Measurements from ENCODE around the gene GNAI2.
"Not testable (repeated sequence)": the region's sequence is repeated elsewhere in the genome, so short reads cannot be mapped to it uniquely, and the experiment has no call there.

GNAI2 gene

DNA sequence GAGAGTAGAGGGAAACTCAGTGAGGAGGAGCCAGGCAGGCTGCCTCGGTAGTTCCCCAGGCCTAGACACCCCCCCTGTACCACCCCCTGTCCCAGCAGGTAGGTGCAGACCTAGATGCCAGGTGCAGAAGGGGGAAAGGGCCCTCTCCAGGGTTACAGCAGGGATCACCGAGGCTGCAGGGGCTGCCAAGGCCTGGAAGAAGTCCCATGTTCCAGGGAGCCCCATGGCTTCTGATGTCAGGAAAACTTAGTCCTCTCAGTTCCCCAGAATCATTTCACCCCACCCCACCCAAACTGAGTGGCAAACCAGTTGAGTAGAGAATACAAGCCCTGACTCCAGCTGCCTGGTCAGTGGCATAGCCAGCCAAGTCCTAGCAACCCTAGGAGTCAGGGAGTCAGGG lies 25.5 kb downstream of the GNAI2 start:
- in situ Hi-C loops (cut with HindIII; ENCODE audit: low sequenced_read_pairs) = no loop called here

DNA sequence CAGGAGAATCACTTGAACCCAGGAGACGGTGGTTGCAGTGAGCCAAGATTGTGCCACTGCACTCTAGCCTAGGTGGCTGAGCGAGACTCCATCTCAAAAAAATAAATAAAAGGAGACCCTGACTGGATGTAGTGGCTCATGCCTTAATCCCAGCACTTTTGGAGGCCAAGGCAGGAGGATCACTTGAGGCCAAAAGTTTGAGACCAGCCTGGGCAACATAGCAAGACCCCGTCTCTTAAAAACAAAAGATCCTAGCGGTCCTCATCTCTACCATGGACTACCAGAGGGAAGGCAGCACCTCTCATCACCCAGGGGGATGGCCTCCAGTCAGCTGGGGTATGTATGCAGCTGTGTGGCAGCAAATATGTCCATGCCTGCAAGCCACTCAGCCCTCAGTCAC lies 26.2 kb downstream of the GNAI2 start:
- in situ Hi-C loops (cut with HindIII; ENCODE audit: low sequenced_read_pairs) = not testable (repeated sequence)

DNA sequence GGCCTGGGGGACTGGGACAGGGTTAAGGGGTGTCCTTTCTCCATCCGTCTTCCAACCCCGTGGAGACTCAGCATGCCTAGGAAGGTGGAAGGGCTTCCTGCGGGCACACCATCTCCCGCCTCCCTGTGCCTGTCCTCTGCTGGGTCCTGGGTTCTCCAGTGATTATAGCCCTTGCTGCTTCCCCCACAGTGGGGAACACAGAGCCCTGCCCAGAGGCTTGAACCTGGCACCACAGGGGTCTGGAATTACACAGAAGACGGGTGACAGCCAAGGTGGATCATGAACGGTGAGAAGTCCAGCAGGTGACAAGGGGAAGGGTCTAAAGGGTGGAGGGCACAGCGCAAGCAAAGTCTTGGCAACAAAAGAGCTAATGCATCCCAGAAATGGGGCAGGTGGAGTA lies 26.8 kb downstream of the GNAI2 start:
- in situ Hi-C loops (cut with HindIII; ENCODE audit: low sequenced_read_pairs) = no loop called here

DNA sequence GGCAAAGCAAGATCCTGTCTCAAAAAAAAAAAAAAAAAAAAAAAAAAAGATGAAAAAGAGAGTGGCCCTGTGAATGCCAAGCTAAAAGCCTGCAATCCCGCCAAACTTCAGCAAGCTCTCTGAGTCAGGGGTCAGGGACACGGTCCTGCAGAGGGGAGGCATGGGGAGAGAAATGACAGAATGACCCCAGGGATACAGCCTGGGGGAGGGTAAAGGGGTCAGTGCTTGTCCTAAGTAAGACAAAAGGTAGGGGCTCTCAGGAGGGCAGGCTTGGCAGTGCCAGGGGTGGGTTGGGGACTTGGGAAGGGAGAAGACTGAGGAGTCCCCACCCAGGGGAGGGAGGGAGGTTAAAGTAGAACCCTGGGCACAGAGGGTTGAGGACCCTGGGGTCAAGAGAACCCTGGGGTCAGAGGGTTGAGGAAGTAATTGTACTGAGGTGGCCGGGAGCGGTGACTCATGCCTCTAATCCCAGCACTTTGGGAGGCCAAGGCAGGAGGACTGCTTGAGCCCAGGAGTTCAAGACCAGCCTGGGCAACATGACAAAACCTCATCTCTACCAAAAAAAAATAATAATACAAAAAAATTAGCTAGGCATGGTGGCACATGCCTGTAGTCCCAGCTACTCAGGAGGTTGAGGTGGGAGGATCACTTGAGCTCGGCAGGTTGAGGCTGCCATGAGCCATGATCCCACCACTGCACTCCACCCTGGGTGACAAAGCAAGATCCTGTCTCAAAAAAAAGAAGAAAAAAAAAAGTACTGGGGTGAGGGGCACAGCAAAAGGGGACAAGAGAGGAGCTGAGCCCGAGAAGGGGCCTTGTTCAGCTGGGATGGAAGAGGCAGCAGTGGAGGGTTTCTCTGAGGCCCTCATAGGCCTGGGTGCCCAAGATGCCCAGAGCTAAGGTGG lies 27.7 kb downstream of the GNAI2 start:
- in situ Hi-C loops (cut with HindIII; ENCODE audit: low sequenced_read_pairs) = no loop called here

DNA sequence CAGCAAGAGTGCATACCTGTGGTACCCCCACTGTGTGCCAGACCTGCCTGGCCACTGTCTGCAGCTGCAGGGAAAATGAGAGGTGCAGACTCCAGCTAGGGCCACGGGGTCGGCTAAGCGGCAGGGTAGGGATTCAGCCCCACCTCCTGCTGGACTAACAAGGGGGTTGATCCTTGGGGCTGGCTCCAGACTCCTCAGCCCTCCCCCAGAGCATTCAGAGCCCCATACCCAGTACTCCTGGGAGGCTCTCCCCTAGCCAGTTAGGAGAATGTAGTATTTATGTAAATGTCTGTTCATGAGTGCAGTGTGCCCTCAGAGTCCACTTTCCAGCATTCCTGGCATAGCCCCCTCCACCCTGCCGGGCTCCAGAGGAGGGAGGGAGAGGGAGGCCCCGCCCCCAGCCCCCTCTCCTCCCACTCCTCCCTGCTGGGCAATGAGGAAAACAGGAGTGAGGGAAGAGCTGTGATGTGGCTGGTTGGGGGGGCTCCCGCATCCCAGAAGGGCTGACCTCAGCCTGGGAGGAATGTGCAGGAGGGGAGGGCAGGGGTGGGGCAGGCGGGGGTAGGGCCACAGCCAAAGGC lies 28.5 kb downstream of the GNAI2 start:
- in situ Hi-C loops (cut with HindIII; ENCODE audit: low sequenced_read_pairs) = no loop called here

DNA sequence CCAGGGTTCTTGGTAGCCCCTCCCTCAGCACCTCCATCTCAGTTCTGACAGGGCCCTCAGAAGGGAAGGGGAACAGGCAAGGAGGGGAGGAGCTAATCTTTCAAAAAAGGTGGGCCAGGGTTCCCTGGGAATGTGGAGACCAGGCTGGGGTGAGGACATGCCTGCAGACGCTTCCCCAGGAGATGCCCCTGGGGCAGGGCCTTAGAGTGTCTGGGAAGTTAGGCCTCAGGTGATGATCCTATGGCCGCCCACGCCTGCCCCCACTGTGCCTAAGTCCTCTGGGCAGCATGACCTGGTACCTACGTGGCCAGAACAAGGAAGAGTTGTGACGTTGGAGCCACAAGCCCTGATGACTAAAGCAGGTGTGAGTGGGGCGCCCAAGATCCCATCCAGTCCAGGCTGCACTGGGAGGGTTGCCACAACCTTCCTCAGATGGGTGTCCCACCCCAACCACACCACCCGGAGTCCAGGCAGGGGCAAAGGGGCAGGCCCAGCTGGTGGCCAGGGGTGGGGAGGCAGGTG lies 29.0 kb downstream of the GNAI2 start:
- in situ Hi-C loops (cut with HindIII; ENCODE audit: low sequenced_read_pairs) = no loop called here

DNA sequence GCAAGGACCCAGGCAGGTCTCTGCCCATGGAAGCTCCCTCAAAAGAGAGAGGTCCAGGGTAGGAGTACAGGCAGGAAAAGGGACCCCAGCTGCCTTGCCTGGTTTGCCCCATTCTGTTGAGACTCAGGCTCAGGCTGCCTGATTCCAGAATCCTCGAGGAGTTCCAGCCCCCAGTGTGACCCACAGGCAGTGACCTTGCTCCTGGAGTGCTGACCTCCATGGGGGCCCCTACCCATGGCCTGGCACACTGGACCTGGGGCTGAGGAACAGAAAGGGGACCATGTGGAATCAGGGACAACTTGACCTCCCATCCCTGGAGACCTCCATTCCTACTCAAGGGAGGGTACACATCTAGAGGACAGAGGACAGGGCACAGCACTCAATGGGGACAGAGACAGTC lies 29.6 kb downstream of the GNAI2 start:
- in situ Hi-C loops (cut with HindIII; ENCODE audit: low sequenced_read_pairs) = no loop called here

DNA sequence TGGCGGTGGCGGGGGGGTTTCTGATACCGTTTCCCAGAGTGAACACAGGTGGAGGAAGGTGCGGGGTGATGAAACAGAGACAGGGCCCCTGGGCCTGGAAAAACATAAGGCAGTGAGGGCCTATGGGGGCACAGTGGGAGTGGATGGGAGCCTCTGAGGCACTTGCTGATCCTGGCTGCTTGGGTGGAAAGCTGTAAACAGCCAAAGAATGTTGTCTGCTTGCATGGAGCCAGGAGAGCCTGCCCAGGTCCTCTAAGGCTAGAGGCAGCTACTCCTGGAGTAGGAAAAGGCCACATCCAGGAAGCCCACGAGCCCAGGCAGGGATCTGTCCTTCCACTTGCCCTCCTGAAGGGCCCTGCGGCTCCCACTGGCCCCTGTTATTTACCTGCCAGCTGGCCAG lies 30.0 kb downstream of the GNAI2 start:
- in situ Hi-C loops (cut with HindIII; ENCODE audit: low sequenced_read_pairs) = no loop called here

DNA sequence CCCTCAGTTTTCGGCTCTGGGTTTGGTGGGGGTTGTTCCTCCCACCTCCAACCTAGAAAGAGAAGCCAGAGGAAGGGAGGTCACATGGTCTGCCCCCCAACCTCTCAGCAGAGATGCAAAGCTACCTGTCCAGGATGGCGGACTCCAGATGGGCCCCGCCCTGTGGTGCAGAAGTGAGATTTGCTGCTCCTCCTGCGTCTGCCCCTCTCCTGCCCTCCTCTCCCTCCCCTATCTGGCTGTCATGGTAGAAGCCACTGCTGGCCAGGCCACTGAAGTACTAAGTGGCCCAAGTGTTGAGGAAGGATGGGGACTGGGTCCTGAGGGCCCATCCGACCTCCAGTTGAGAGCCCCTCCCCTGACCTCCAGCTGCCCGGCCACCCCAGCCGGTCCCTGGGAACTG lies 30.8 kb downstream of the GNAI2 start:
- in situ Hi-C loops (cut with HindIII; ENCODE audit: low sequenced_read_pairs) = no loop called here

DNA sequence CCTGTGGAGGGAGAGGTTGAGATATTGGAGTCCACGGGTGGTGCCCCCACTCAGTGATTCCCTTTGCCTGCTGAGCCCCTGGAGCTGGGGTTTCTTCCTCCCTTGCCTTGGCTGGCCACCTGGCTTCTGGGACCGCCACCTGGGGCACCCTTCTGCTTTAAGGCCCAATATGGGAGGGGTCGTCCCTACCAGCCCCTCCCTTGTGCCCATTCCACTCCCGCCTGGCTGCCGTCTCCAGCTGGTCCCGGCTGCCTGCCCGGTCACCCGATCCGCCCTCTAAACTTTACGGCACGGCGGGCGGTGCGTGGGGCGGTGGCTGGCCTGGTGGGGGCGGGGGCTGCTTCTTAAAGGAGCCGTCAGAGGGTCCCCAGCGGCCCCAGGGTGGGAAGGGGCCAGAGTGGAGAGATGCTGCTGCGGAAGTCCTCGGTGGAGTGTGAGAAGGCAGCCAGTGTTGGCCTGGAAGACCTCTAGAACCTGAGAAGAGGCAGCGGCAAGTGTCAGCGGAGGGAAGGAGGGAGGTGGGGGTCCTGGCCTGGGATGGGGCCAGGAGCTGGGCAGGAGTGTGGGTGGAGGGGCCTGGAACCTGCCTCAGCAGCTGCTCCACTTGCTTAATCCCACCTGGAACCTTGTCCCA lies 31.4 kb downstream of the GNAI2 start:
- in situ Hi-C loops (cut with HindIII; ENCODE audit: low sequenced_read_pairs) = no loop called here

DNA sequence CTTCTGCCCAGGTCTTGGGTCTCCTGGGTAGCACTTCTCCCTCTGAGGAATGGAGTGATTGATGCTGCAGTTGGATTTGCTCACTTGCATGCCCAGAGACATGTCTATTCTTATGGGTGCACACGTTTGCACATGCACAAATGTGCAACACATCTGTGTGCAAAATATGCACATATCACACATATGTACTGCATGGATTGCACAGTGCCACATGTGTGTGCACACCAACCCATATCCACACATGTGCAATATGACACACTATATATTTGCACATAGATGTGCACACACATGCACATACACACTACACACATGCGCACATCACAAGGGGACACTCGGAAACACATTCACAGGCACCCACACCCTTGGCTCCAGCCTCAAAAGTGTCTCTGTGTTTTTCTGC lies 32.3 kb downstream of the GNAI2 start:
- in situ Hi-C loops (cut with HindIII; ENCODE audit: low sequenced_read_pairs) = no loop called here

DNA sequence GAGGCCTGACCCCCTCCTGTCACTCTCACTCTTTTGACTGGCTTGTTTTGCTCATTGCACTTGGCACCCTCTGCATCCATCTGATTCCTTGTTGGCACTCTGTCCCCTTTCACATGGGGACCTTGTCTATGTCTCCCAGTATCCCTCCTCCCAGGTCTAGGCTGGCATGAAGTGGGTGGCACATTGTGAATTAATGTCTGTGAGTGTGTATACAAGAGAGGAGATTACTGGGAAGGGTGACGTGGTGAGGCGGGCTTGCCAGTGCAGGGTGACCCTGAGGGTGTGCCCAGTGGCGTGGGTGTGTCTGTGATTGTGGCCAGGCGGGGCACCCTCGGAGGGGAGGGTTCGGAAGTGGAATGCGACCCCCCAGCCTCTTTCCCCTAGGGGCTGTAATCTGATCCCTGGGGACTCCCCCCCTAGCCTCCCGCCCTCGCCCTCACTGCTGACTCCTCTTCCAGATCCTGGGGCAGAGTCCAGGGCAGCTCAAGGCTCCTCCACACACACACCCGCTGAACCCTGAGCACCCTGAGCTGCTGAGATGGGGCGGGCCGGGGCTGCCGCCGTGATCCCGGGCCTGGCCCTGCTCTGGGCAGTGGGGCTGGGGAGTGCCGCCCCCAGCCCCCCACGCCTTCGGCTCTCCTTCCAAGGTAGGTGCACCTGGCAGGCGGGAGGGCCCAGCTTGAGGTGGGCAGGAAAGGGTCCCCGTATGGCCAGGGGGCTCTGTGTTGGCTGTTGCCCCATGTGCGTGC lies 32.9 kb downstream of the GNAI2 start, which contains the start of gene SEMA3B:
TSS of gene SEMA3B (plus strand) at position 445 of the 749 bp plus-strand sequence. CDS start at position 539, 94 bp downstream.
- in situ Hi-C loops (cut with HindIII; ENCODE audit: low sequenced_read_pairs) = no loop called here

DNA sequence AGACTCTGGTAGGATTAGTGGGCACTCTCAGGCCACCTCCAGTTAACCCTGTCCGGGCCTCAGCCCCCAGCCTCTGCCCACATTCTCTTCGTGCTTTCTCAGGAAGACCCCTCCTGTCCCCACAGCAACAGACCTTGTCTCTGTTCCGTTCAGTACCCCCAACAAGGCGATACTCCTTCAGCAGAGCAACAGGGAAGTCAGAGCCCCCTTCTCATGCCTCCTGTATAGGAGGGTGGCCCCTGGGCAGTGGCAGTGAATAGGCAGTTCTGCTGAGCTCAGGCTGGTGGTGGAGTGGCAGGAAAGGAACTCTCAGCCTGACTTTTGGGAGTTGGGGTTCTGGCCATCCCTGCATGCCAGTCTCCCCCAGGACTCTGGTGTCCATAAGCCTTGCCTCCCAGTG lies 33.5 kb downstream of the GNAI2 start:
- in situ Hi-C loops (cut with HindIII; ENCODE audit: low sequenced_read_pairs) = no loop called here

DNA sequence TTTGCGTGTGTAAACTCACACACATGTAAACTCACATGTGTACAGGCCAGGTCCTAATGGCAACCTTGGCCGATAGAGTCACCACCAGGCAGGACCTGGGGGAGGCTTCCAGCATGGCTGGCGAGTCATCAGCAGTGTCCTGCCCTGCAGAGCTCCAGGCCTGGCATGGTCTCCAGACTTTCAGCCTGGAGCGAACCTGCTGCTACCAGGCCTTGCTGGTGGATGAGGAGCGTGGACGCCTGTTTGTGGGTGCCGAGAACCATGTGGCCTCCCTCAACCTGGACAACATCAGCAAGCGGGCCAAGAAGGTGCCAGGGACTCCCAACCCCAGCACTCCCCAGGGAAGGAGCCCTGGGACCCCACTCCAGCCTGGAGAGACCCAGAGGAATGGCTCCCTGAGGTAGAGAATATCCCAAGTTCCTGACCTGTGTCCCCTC lies 34.0 kb downstream of the GNAI2 start:
- in situ Hi-C loops (cut with HindIII; ENCODE audit: low sequenced_read_pairs) = no loop called here

DNA sequence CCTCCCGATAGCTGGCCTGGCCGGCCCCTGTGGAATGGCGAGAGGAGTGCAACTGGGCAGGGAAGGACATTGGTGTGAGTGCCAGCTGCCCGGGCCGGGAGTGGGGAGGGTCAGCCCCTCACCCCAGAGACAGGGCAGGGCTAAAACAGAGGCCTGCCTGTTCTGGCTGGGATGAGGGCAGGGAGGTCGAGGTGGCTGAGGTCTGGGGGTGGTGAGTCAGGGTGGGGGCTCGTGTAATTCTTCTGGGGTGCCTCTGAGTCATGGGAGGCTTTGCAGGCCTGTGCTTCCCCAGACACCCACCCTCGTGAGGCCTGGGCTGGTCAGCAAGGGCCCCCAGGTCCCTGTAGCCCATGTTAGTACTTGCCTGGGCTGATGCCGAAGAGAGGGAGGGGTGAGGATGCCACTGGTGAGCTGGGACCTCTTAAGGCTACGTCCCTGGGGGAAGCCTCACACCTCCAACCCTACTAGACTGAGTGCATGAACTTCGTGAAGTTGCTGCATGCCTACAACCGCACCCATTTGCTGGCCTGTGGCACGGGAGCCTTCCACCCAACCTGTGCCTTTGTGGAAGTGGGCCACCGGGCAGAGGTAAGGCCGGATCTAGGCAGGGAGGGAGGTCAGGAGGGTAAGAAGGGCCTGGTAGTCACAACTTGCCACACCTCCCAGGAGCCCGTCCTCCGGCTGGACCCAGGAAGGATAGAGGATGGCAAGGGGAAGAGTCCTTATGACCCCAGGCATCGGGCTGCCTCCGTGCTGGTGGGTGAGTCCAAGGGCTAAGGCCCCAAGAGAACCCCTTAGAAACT lies 34.6 kb downstream of the GNAI2 start:
- in situ Hi-C loops (cut with HindIII; ENCODE audit: low sequenced_read_pairs) = no loop called here

DNA sequence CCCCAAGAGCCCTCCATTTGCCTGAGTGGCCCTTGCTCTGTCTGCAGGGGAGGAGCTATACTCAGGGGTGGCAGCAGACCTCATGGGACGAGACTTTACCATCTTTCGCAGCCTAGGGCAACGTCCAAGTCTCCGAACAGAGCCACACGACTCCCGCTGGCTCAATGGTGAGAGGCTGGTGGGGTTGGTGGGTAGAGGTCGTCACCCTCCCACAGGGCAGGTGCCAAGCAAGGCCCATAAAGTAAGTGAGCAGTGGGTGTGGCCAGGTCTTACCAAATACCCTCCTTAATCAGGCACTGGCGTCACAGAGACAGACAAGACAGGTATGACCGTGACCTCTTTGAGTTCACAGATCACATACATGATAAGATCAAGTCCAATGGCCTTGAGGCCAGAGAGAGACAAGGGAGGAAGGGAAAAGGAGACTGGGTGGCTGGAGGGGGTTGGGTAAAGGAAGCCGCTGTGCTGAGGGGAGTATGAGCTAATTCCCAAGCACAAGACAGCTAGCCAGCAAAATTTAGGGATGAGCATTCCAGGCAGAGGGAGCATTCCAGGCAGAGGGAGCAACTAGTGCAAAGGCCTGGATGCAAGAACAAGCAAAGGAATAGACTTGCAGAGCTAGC lies 35.4 kb downstream of the GNAI2 start:
- in situ Hi-C loops (cut with HindIII; ENCODE audit: low sequenced_read_pairs) = no loop called here

DNA sequence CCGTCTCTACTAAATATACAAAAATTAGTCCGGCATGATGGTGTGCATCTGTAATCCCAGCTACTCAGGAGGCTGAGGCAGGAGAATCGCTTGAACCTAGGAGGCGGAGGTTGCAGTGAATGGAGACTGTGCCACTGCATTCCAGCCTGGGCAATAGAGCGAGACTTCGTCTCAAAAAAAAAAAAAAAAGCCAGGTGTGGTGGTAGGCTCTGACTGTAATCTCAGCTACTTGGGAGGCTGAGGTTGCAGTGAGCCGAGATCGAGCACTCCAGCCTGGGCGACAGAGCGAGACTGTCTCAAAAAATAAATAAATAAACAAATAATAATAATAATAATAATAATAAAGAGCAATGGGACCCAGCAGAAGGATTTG lies 36.5 kb downstream of the GNAI2 start:
- in situ Hi-C loops (cut with HindIII; ENCODE audit: low sequenced_read_pairs) = not testable (repeated sequence)

DNA sequence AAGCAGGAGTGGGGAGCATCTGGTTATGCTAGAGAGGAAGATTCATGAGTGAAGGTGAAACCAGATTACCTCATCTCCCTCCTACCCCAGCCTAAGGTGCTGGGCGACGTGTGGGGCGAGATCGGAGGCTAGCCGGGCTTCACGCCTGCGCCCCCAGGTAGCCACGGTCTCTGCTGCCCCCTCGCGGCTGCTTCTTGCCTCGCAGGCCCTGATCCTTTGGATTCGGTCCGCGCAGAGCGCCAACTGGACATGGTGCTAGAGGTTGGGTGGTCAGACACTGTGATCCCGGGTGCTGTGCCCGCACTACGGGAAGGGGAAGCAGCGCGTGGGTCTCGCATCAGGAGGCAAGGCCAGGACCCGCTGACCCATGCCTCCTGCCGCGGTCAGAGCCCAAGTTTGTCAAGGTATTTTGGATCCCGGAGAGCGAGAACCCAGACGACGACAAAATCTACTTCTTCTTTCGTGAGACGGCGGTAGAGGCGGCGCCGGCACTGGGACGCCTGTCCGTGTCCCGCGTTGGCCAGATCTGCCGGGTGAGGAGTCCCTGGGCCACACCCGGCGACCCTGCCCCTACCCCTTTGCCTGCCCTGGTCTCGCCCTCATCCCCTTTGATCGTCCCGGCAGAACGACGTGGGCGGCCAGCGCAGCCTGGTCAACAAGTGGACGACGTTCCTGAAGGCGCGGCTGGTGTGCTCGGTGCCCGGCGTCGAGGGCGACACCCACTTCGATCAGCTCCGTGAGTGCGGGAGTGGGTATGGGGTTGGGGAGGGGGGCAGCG lies 37.1 kb downstream of the GNAI2 start:
- in situ Hi-C loops (cut with HindIII; ENCODE audit: low sequenced_read_pairs) = no loop called here

DNA sequence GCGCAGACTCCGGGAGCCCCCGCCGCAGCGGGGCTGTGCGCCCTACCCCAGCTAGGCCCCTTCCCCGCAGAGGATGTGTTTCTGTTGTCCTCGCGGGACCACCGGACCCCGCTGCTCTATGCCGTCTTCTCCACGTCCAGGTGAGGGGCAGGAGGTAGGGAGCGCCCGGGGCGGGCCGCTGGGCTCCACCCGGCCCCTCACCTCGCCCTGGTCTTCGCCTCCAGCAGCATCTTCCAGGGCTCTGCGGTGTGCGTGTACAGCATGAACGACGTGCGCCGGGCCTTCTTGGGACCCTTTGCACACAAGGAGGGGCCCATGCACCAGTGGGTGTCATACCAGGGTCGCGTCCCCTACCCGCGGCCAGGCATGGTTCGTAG lies 37.7 kb downstream of the GNAI2 start:
- in situ Hi-C loops (cut with HindIII; ENCODE audit: low sequenced_read_pairs) = no loop called here

Measured in DLD1 (cell line).